ENCODE data around the gene ANK2. TPM values are rescaled to one million over a fixed set of nuclear protein-coding genes. Genes with fewer than 3 reads are reported as not detected.
A peak's percentile ranks its signal among the peaks of the same experiment; 100 is the strongest.

The ANK2 gene
- total and polyA plus RNA-seq, 2 of the 13 experiments (the other 11 are each of a cell fraction or from before 2014, with no cell fraction given), result 2.7 to 15.1 TPM

GRCh38 chr4:113145519-113146291 is 96.3 kb downstream of the ANK2 start:
- Histone ChIP-seq H3K4me1 (ENCODE audit: insufficient read depth, low read length) (peaks cover 82% of the 10 kb centered on the region), H3K27ac (ENCODE audit: extremely low read length, insufficient read depth, low read length) (peak overlapping the region; percentile 98), H3K9me3 (ENCODE audit: low read length) (no peaks in the 10 kb centered on the region), H3K4me3 (replicated peaks in 1 of 3; ENCODE audit: insufficient read depth in 1 of 3, low read depth in 2 of 3, low read length in 3 of 3) (peak overlapping the region; percentile 15 to 70 (median 60); a peak in 5 of 6 replicates), H3K4me2 (ENCODE audit: low read depth, low read length) (peak overlapping the region; percentile 96), H3K27me3 (ENCODE audit: control insufficient read depth in 1 of 2, insufficient read depth in 2 of 2, low read length in 2 of 2) (no peaks in the 10 kb centered on the region), H2AFZ (ENCODE audit: low read length) (no peak overlapping the region), H3K9ac (ENCODE audit: insufficient read depth, low read depth, low read length) (peak overlapping the region; percentile 51), H4K20me1 (ENCODE audit: insufficient read depth, low read length) (no peaks in the 10 kb centered on the region), H3K36me3 (replicated peaks in 1 of 2; ENCODE audit: control insufficient read depth in 1 of 2, insufficient read depth in 2 of 2, low read length in 2 of 2) (no peaks in the 10 kb centered on the region), H3K79me2 (ENCODE audit: insufficient read depth, low read length) (no peaks in the 10 kb centered on the region)
- CTCF ChIA-PET (ENCODE audit: low intra/inter-chr PET ratio, low total read pairs), result no interaction called here
- no TSS peak for BruUV-seq (replicated peaks)
- POLR2A ChIA-PET, result interaction anchor here (1.1 to 1.3 kb wide), 2 partner anchors 15 to 36 kb away, joined by 3 to 11 read pairs; no protein-coding TSS in a partner anchor
- intact Hi-C loops (cut with micrococcal nuclease; ENCODE audit: unreplicated experiment) (loop anchor here (5.0 to 10.0 kb wide), 2 partner anchors 42 to 619 kb away; partner anchors contain the start of gene CAMK2D), in situ Hi-C loops (cut with HindIII; ENCODE audit: extremely low pct_ligation_motif_present, low pct_unique_long_range_greater_than_20kb) (no loop called here)
- FAIRE-seq (peak; percentile 85), ATAC-seq (peak; percentile 67), DNase-seq (ENCODE audit: low spot score) (peak; percentile 85)
- WGBS (ENCODE audit: low lambda C conversion rate), result 8% methylated on average over 8 of the region's 8 CpGs
- TF ChIP-seq, protein P1, sequence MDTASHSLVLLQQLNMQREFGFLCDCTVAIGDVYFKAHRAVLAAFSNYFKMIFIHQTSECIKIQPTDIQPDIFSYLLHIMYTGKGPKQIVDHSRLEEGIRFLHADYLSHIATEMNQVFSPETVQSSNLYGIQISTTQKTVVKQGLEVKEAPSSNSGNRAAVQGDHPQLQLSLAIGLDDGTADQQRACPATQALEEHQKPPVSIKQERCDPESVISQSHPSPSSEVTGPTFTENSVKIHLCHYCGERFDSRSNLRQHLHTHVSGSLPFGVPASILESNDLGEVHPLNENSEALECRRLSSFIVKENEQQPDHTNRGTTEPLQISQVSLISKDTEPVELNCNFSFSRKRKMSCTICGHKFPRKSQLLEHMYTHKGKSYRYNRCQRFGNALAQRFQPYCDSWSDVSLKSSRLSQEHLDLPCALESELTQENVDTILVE (CRISPR knock-in tag; IDR thresholded peaks at IDR 0.05), result 0 out of 2 replicates have a peak, but pooled peaks have one; percentile 34
- TF ChIP-seq TCF7 (IDR thresholded peaks at IDR 0.05; ENCODE audit: low read depth) (0 out of 2 replicates have a peak, but pooled peaks have one; percentile 22), ATRX (CRISPR knock-in tag; IDR thresholded peaks at IDR 0.05; ENCODE audit: borderline replicate concordance) (no peak), TFDP2 (CRISPR knock-in tag; IDR thresholded peaks at IDR 0.05) (0 out of 2 replicates have a peak, but pooled peaks have one; percentile 12), POGZ (CRISPR knock-in tag; IDR thresholded peaks at IDR 0.05) (peak; percentile 71), CCDC6 (CRISPR knock-in tag; IDR thresholded peaks at IDR 0.05) (peak; percentile 62; the same call in 1 of the 2 replicates), ZNF878 (CRISPR knock-in tag; IDR thresholded peaks at IDR 0.05) (peak; percentile 93), ZNF484 (CRISPR knock-in tag; IDR thresholded peaks at IDR 0.05; ENCODE audit: borderline replicate concordance, low read depth) (no peak), ETS1 (CRISPR knock-in tag; IDR thresholded peaks at IDR 0.05) (no peak), SNRNP70 (IDR thresholded peaks at IDR 0.05; ENCODE audit: low read depth, low read length) (no peak), ZFP37 (CRISPR knock-in tag; IDR thresholded peaks at IDR 0.05; ENCODE audit: borderline replicate concordance) (no peak), ZNF383 (CRISPR knock-in tag; IDR thresholded peaks at IDR 0.05; ENCODE audit: borderline replicate concordance) (no peak), FOXK2 (IDR thresholded peaks at IDR 0.05) (no peak; the same call in none of the 2 replicates), ATF3 (CRISPR knock-in tag; IDR thresholded peaks at IDR 0.05) (no peak), JDP2 (CRISPR knock-in tag; IDR thresholded peaks at IDR 0.05; ENCODE audit: borderline replicate concordance) (no peak)
- TF ChIP-seq, protein P2, sequence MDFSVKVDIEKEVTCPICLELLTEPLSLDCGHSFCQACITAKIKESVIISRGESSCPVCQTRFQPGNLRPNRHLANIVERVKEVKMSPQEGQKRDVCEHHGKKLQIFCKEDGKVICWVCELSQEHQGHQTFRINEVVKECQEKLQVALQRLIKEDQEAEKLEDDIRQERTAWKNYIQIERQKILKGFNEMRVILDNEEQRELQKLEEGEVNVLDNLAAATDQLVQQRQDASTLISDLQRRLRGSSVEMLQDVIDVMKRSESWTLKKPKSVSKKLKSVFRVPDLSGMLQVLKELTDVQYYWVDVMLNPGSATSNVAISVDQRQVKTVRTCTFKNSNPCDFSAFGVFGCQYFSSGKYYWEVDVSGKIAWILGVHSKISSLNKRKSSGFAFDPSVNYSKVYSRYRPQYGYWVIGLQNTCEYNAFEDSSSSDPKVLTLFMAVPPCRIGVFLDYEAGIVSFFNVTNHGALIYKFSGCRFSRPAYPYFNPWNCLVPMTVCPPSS (IDR thresholded peaks at IDR 0.05), result no peak
- TF ChIP-seq, protein P3, sequence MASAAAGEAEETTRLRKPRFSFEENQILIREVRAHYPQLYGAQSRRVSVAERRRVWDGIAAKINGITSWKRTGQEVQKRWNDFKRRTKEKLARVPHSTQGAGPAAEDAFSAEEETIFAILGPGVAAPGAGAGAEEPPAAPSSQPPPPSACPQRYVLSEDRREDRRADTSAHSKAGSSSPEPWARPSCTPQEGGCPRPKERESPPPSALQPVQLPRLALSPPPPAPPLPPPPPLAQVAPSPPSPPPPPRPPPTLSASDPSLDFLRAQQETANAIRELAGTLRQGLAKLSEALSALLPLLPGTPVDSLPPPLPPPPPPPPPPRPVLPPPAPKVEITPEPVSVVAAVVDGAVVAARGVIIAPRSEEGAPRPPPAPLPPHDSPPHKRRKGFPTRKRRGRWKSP (CRISPR knock-in tag; IDR thresholded peaks at IDR 0.05), result no peak; the same call in 1 of the 2 replicates
